ENCODE results near the gene KANSL2. TPM values are rescaled to one million over a fixed set of nuclear protein-coding genes. Genes with fewer than 3 reads are reported as not detected.
"Not testable (repeated sequence)": the region's sequence is repeated elsewhere in the genome, so short reads cannot be mapped to it uniquely, and the experiment has no call there.

Gene KANSL2, protein sequence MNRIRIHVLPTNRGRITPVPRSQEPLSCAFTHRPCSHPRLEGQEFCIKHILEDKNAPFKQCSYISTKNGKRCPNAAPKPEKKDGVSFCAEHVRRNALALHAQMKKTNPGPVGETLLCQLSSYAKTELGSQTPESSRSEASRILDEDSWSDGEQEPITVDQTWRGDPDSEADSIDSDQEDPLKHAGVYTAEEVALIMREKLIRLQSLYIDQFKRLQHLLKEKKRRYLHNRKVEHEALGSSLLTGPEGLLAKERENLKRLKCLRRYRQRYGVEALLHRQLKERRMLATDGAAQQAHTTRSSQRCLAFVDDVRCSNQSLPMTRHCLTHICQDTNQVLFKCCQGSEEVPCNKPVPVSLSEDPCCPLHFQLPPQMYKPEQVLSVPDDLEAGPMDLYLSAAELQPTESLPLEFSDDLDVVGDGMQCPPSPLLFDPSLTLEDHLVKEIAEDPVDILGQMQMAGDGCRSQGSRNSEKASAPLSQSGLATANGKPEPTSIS
- total RNA-seq, result 10 to 100 TPM; 29.3 to 57.5 (median 41.8) TPM

DNA sequence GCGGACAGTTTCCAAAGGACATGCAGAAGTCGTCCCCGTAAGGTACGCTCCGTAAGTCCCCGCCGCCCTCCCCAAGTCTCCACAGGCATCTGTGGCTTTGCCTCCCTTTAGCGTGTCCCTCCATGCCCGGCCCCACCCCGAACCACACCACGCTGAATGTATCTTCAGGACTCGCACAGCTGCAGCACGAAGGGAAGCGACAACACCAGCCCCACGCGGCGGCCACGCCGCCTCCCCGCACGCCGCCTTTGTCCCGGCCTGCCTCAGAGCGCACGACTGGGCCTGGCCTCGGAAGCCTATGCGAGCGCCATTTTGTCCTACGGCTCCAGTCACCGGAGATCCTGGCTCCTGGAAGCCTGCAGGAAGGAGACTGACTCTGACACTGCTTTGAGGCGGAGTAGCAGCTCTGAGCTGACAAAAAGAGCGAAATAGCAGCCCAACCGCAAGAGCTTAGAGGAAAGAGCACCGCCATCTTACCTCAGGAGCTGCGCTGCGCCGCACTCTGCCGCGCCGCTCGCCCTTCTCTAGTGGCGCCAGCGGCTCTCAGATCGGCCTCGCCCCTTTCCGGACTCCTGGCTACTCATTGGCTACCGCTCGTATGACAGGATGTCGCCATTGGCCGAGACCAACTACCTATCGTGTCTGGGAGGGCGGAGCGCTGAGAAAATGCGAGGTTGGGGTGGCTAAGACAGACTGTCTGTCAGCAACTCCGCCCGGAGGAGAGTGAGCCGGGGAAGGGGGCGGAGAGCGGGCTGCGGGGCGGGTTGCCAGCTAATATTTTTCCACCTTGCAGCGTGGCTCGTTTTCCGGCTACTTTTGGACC, at the start of gene KANSL2:
TSS of gene KANSL2 (minus strand) at position 529 of the 823 bp plus-strand sequence. CDS start 606 bp downstream, outside the sequence.
- Histone ChIP-seq H3K4me1 (replicated peaks in 1 of 2) (peaks cover 17 to 24% of the 10 kb centered on the region in 2 donors), H3K4me3 (peak within 1 kb of the TSS; percentile 64 to 90 (median 79)), H3K27ac (peak within 1 kb of the TSS; percentile 86 to 91)
- 0 to 1% (median 0%) methylated on average over 1 to 13 of the region's 64 CpGs; no CpG with 5 or more reads in 5 of the 10 experiments for WGBS, 10 experiments
- in situ Hi-C loops (cut with MboI; ENCODE audit: low pct_unique_long_range_greater_than_20kb in 2 of 9, low sequenced_read_pairs in 9 of 9, unreplicated experiment in 9 of 9), result no loop called here
- peak; percentile 92 to 99 (median 97) for ATAC-seq (replicated peaks in 6 of 8)

DNA sequence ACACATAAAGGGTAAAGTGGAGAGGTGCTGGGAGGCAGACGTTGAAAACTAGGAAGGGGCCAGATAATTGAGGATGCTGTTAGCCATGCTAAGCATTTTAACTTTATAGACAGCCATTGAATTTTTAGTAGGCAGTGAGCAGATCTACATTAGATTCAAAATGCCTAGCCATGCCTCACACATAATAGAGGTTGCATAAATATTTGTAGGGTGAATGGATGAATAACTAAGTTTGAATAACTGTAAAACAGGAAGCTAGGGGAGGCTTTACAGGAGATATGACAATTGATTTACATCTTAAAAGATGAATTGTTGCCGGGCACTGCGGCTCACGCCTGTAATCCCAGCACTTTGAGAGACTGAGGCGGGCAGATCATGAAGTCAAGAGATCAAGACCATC, 46.8 kb upstream of the KANSL2 start:
- peak in 4 of 8 experiments; percentile 22 to 99 (median 93) for ATAC-seq (replicated peaks in 6 of 8)
- no peaks in the 10 kb centered on the region for H3K4me1 ChIP-seq (replicated peaks in 1 of 2)
- WGBS, 10 experiments, result 21 to 57% (median 43%) methylated on average over 1 to 4 of the region's 5 CpGs; no CpG with 5 or more reads in 5 of the 10 experiments
- no peak overlapping the region for H3K27ac ChIP-seq
- no peak overlapping the region for H3K4me3 ChIP-seq
- in situ Hi-C loops (cut with MboI; ENCODE audit: low pct_unique_long_range_greater_than_20kb in 2 of 9, low sequenced_read_pairs in 9 of 9, unreplicated experiment in 9 of 9), result no loop called here

DNA sequence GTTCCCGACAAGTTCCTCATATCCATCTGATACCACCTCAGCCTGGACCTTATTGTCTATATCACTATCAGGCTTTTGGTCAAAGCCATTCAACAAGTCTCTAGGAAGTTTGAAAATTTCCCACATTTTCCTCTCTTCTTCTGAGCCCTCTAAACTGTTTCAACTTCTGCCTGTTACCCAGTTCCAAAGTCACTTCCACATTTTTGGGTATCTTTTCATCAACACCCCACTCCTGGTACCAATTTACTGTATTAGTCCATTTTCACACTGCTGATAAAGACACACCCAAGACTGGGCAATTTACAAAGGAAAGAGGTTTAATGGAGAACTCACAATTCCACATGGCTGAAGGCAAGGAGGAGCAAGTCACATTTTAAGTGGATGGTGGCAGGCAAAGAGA, 38.7 kb upstream of the KANSL2 start:
- H3K27ac ChIP-seq; ATAC-seq (replicated peaks in 6 of 8); H3K4me3 ChIP-seq; H3K4me1 ChIP-seq (replicated peaks in 1 of 2); in situ Hi-C loops (cut with MboI; ENCODE audit: low pct_unique_long_range_greater_than_20kb in 2 of 9, low sequenced_read_pairs in 9 of 9, unreplicated experiment in 9 of 9): not testable (repeated sequence)
- 0 to 100% (median 79%) methylated on average over 1 of the region's 1 CpG; no CpG with 5 or more reads in 2 of the 10 experiments for WGBS, 10 experiments

DNA sequence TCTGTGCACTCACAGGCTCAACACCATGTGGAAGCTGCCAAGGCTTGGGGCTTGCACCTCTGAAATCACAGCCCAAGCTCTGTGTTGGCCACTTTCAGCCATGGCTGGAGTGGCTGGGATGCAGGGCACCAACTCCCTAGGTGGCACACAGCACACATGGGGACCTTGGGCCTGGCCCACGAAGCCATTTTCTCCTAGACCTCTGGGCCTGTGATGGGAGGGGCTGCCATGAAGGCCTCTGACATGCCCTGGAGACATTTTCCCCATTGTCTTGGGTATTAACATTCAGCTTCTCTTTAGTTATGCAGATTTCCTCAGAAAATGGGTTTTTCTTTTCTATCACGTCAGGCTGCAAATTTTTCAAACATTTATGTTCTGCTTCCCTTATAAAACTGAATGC, 38.1 kb upstream of the KANSL2 start:
- WGBS, 10 experiments, result 13 to 86% (median 39%) methylated on average over 1 to 2 of the region's 2 CpGs; no CpG with 5 or more reads in 2 of the 10 experiments
- ATAC-seq (replicated peaks in 6 of 8); in situ Hi-C loops (cut with MboI; ENCODE audit: low pct_unique_long_range_greater_than_20kb in 2 of 9, low sequenced_read_pairs in 9 of 9, unreplicated experiment in 9 of 9); H3K4me3 ChIP-seq; H3K27ac ChIP-seq; H3K4me1 ChIP-seq (replicated peaks in 1 of 2): not testable (repeated sequence)

DNA sequence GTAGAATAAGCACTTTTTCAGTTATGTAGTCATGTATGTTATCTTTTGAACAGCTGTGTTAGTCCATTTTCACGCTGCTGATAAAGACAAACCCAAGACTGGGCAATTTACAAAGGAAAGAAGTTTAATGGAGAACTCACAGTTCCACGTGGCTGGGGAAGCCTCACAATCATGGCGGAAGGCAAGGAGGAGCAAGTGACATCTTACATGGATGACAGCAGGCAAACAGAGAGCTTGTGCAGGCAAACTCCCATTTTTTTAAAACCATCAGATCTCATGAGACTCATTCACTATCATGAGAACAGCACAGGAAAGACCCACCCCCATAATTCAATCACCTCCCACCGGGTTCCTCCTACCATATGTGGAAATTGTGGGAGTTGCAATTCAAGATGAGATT, 37.0 kb upstream of the KANSL2 start:
- H3K27ac ChIP-seq; in situ Hi-C loops (cut with MboI; ENCODE audit: low pct_unique_long_range_greater_than_20kb in 2 of 9, low sequenced_read_pairs in 9 of 9, unreplicated experiment in 9 of 9); ATAC-seq (replicated peaks in 6 of 8); H3K4me3 ChIP-seq: not testable (repeated sequence)
- 63 to 100% (median 87%) methylated on average over 1 to 4 of the region's 4 CpGs; no CpG with 5 or more reads in 3 of the 10 experiments for whole genome bisulfite sequencing, 10 experiments
- H3K4me1 ChIP-seq (replicated peaks in 1 of 2), result peaks cover 13 to 17% of the 10 kb centered on the region in 2 donors

DNA sequence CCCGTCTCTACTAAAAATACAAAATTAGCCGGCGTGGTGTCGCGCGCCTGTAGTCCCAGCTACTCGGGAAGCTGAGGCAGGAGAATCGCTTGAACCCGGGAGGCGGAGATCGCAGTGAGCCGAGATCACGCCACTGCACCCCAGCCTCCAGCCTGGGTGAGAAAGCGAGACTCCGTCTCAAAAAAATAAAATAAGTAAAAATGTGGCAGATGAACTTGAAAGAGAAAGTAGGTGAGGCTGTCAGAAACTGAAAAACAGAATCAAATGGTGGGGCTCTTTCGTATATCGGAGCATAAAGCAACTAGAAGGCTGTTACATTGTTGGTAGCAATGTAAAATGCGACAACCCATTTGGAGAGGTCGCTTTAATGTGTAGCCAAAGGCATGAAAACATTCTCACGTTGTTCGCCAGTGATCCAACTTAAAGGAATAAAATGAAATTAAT, 35.2 kb upstream of the KANSL2 start:
- no peak for ATAC-seq (replicated peaks in 6 of 8)
- peak overlapping the region; percentile 85 to 93 for H3K27ac ChIP-seq
- in situ Hi-C loops (cut with MboI; ENCODE audit: low pct_unique_long_range_greater_than_20kb in 2 of 9, low sequenced_read_pairs in 9 of 9, unreplicated experiment in 9 of 9), result no loop called here
- 0 to 69% (median 21%) methylated on average over 2 to 19 of the region's 21 CpGs; no CpG with 5 or more reads in 1 of the 10 experiments for WGBS, 10 experiments
- peaks cover 13 to 20% of the 10 kb centered on the region in 2 donors for H3K4me1 ChIP-seq (replicated peaks in 1 of 2)
- H3K4me3 ChIP-seq, result peak overlapping the region; percentile 52 to 91 (median 79)

DNA sequence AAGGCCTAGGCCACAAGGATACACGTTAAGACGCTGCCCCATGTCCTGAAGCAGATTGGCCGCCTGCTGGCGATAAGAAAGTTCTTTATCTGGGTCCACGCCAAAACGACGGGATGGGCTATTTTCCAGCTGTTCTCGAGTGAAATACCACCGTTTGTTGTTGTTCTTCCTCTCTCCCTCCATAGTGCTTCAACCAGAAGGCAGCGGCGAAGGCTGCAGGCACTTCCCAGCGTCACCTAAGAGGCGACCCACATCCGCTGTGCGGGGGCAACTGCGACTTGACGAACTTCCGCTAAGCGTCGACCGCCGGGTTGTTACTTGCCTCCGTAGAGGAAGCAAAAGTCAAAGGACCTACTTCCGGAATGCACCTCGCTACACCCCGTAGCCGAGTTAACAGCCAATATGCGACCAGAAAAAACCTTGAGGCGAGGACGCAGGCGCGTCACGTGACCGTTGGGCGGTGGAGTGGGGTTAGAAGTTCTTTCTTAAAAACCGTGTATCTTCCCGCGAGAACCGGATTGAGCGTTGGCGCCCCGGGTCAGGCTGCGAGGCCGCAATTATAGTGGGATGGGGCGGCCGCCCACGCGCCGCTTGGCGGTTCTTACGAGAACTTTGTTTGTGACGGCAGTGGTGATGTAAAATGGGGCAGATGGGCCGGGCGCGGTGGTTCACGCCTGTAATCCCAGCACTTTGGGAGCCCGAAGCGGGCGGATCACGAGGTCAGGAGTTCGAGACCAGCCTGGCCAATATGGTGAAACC, 34.6 kb upstream of the KANSL2 start, which contains the start of gene CCNT1:
TSS of gene CCNT1 (minus strand) at position 215 of the 759 bp plus-strand sequence. CDS start at position 183, 32 bp downstream.
- Histone ChIP-seq H3K4me3 (peak within 1 kb of the TSS; percentile 52 to 91 (median 79)), H3K4me1 (replicated peaks in 1 of 2) (peaks cover 13 to 20% of the 10 kb centered on the region in 2 donors), H3K27ac (peak within 1 kb of the TSS; percentile 89 to 96)
- in situ Hi-C loops (cut with MboI; ENCODE audit: low pct_unique_long_range_greater_than_20kb in 2 of 9, low sequenced_read_pairs in 9 of 9, unreplicated experiment in 9 of 9), result no loop called here
- peak; percentile 91 to 98 (median 97) for ATAC-seq (replicated peaks in 6 of 8)
- 0 to 3% (median 1%) methylated on average over 2 to 48 of the region's 61 CpGs for WGBS, 10 experiments

DNA sequence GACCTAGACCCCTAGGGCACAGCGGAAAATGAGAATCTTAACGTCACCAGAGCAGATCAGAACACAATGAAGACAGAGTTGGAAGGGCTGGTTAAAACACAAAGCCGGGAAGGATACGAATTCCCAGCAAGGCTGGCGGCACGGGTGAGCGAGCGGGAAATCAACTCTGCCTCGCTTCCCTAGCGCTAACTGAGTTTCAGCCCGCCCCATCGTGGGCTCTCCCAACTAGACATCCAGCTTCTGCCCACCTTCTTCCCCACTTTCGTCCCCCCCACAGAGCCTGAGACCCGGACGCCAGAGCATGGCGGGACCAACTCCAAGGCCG, 34.1 kb upstream of the KANSL2 start:
- peaks cover 13 to 20% of the 10 kb centered on the region in 2 donors for H3K4me1 ChIP-seq (replicated peaks in 1 of 2)
- H3K4me3 ChIP-seq, result peak overlapping the region; percentile 52 to 91 (median 79)
- ATAC-seq (replicated peaks in 6 of 8), result peak in 3 of 8 experiments; percentile 21 to 44 (median 25)

DNA sequence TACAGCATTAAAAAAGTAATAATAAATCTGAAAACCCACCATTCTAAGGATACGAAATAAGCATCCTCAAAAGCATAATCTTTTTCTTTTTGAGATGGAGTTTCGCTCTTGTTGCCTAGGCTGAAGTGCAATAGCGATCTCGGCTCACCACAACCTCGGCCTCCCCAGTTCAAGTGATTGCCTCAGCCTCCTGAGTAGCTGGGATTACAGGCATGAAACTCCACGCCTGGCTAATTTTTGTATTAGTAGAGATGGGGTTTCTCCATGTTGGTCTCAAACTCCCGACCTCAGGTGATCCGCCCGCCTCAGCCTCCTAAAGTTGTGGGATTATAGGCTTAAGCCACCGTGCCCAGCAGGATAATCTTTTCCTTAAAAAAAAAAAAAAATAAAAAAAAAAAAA, 30.2 kb upstream of the KANSL2 start:
- Histone ChIP-seq H3K4me1 (replicated peaks in 1 of 2) (peaks cover 13 to 20% of the 10 kb centered on the region in 2 donors), H3K4me3 (no peak overlapping the region), H3K27ac (no peak overlapping the region)
- in situ Hi-C loops (cut with MboI; ENCODE audit: low pct_unique_long_range_greater_than_20kb in 2 of 9, low sequenced_read_pairs in 9 of 9, unreplicated experiment in 9 of 9), result no loop called here
- WGBS, 10 experiments, result 80 to 100% (median 100%) methylated on average over 1 to 6 of the region's 10 CpGs; no CpG with 5 or more reads in 2 of the 10 experiments
- no peak for ATAC-seq (replicated peaks in 6 of 8)

More for the DNA sequence above, 34.1 kb upstream of the KANSL2 start:
- H3K27ac ChIP-seq, result peak overlapping the region; percentile 89 to 96
- in situ Hi-C loops (cut with MboI; ENCODE audit: low pct_unique_long_range_greater_than_20kb in 2 of 9, low sequenced_read_pairs in 9 of 9, unreplicated experiment in 9 of 9), result no loop called here
- WGBS, 10 experiments, result 0 to 3% (median 0%) methylated on average over 1 to 12 of the region's 17 CpGs; no CpG with 5 or more reads in 2 of the 10 experiments

DNA sequence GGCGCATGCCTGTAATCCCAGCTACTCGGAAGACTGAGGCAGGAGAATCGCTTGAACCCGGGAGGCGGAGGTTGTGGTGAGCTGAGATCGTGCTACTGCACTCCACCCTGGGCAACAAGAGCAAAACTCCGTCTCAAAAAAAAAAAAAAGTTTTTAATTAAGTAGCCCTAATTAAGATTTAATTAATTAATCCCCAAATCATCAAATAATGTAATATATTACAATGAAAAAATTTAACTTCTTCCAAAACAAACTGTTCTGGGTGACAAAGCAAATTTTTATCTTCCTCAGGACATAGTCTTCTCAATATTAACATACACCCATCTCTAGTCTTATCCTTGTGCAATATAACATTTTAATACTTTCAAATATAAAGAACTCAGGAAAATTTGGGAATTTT, 16.8 kb upstream of the KANSL2 start:
- H3K4me3 ChIP-seq; in situ Hi-C loops (cut with MboI; ENCODE audit: low pct_unique_long_range_greater_than_20kb in 2 of 9, low sequenced_read_pairs in 9 of 9, unreplicated experiment in 9 of 9); H3K27ac ChIP-seq; ATAC-seq (replicated peaks in 6 of 8); H3K4me1 ChIP-seq (replicated peaks in 1 of 2): not testable (repeated sequence)
- WGBS, 10 experiments, result 100% methylated on average over 4 to 7 of the region's 7 CpGs; no CpG with 5 or more reads in 3 of the 10 experiments

DNA sequence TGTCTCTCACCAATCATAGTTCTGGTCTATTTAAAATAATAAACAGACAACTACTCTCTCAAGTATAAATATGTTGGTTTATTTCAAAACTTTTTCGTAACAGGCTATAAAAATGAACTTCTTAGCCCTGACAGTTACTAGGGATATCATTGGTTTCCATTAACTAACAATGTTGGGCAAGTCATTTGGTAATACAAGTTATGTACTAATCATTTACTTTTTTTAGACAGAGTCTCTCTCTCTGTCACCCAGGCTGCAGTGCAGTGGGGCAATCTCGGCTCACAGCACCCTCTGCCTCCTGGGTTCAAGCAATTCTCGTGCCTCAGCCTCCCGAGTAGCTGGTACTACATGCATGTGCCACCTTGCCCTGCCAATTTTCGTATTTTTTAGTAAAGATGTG, 14.6 kb upstream of the KANSL2 start:
- Histone ChIP-seq H3K4me3 (no peak overlapping the region), H3K4me1 (replicated peaks in 1 of 2) (no peaks in the 10 kb centered on the region), H3K27ac (no peak overlapping the region)
- 71 to 100% (median 99%) methylated on average over 2 to 5 of the region's 5 CpGs for WGBS, 10 experiments
- ATAC-seq (replicated peaks in 6 of 8), result no peak
- in situ Hi-C loops (cut with MboI; ENCODE audit: low pct_unique_long_range_greater_than_20kb in 2 of 9, low sequenced_read_pairs in 9 of 9, unreplicated experiment in 9 of 9), result no loop called here

DNA sequence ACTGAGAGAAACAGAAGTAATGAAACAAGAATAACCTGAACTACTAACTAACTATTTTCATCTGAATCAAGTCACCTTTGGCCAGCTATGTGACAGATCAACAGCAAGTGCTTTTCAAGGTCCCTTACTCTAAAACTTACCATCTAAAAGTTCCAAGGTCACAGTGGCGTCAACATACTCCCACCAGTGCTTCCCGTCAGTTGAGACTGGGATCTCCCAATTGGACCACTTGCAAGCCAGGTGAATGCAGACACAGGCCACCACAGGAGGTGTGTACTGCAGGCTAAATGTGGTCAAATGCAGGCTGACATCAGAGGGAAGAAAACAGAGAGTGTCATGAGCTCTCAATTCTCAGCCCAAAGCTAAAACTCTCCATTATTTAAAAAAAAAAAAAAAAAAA, 13.8 kb upstream of the KANSL2 start:
- H3K4me3 ChIP-seq, result no peak overlapping the region
- no peak for ATAC-seq (replicated peaks in 6 of 8)
- H3K27ac ChIP-seq, result no peak overlapping the region
- in situ Hi-C loops (cut with MboI; ENCODE audit: low pct_unique_long_range_greater_than_20kb in 2 of 9, low sequenced_read_pairs in 9 of 9, unreplicated experiment in 9 of 9), result no loop called here
- no peaks in the 10 kb centered on the region for H3K4me1 ChIP-seq (replicated peaks in 1 of 2)
- 71 to 100% (median 92%) methylated on average over 1 to 2 of the region's 2 CpGs; no CpG with 5 or more reads in 6 of the 10 experiments for WGBS, 10 experiments

Data from motor neuron (in vitro differentiated cells).